Spleen (tissue), 11 donors: ENCODE measurements around the gene GAL3ST2. TPM values are rescaled to one million over a fixed set of nuclear protein-coding genes. Genes with fewer than 3 reads are reported as not detected.

Source experiments
- DNase-seq: peaks from one replicate; pipeline ENCODE4 v3.0.0-alpha.2; 2020
- H3K27ac ChIP-seq, 8 donors: fragments of 200-600 bp; sonication (generic) in 7 of 8; 1 replicate in 4 of 8; 2 replicates in 4 of 8; pipeline versions ENCODE4 v1.5.0 to v1.8.0; 2016 to 2021; ENCODE audit warnings: inconsistent platforms in 4 of 8, mild to moderate bottlenecking in 4 of 8, moderate library complexity in 1 of 8
- H3K27me3 ChIP-seq, 7 donors: fragments of 200-600 bp; sonication (generic) in 6 of 7; replicated peaks in 1 of 7; 1 replicate in 4 of 7; 2 replicates in 3 of 7; pipeline versions ENCODE4 v1.5.0 to v1.8.0; 2016 to 2021; ENCODE audit warnings: inconsistent platforms in 3 of 7, mild to moderate bottlenecking in 1 of 7
- H3K36me3 ChIP-seq, 6 donors: fragments of 200-600 bp; sonication (generic) in 5 of 6; 1 replicate in 4 of 6; 2 replicates in 2 of 6; pipeline versions ENCODE4 v1.5.0 to v1.8.0; 2016 to 2021; ENCODE audit warnings: inconsistent platforms in 2 of 6
- H3K4me1 ChIP-seq, 6 donors: fragments of 200-600 bp; sonication (generic) in 5 of 6; 1 replicate in 3 of 6; 2 replicates in 3 of 6; pipeline versions ENCODE4 v1.5.0 to v1.8.0; 2016 to 2021; ENCODE audit warnings: inconsistent platforms in 3 of 6
- H3K4me3 ChIP-seq, 8 donors: fragments of 200-600 bp; sonication (generic) in 7 of 8; 1 replicate in 4 of 8; 2 replicates in 4 of 8; pipeline versions ENCODE4 v1.5.0 to v1.8.0; 2016 to 2021; ENCODE audit warnings: inconsistent platforms in 4 of 8, mild to moderate bottlenecking in 4 of 8, moderate library complexity in 2 of 8
- H3K9me3 ChIP-seq, 8 donors: fragments of 200-600 bp; sonication (generic) in 7 of 8; 1 replicate in 4 of 8; 2 replicates in 4 of 8; pipeline versions ENCODE4 v1.5.0 to v1.8.0; 2016 to 2021; ENCODE audit warnings: inconsistent platforms in 4 of 8
- POLR2A ChIP-seq, 3 donors: fragments of 450-650 bp; IDR thresholded peaks; one replicate each; pipeline ENCODE4 v1.5.1; 2017; ENCODE audit warnings: antibody characterized with exemption in 3 of 3, mild to moderate bottlenecking in 1 of 3
- POLR2AphosphoS5 ChIP-seq, 3 donors: sonication (generic); formaldehyde crosslinking; IDR thresholded peaks; one replicate each; pipeline ENCODE4 v1.5.1; 2017; ENCODE audit warnings: antibody characterized with exemption in 3 of 3
- WGBS, 5 donors: extraction: QIAGEN DNeasy Blood & Tissue Kit in 3 of 5; methylation state at CpG; one replicate each; pipeline versions ENCODE4 v1.1.5 to v1.1.7; 2013 to 2018; 5-methylcytosine and 5-hydroxymethylcytosine counted together
- intact Hi-C: fragments of 100-400 bp; cut with DNase I; formaldehyde crosslinking; loops from one replicate; pipeline ENCODE4 v1.15.0; 2023; ENCODE audit warnings: low total_unique reads
- polyA plus RNA-seq, 3 donors: library from polyadenylated mRNA; stranded (reverse); fragments of 200-250 nt; gene quantifications; one replicate each; pipeline ENCODE4 v1.2.1, GENCODE V29; 2013
- total RNA-seq, 7 donors: library from RNA; depleted of rRNA in 3 of 7; stranded (reverse); fragments of >200 nt in 3 of 7; fragmentation: NEBNext Ultra II Directional in 4 of 7; extraction: Animal tissue kit (Norgen Biotek cat#: 25700) in 4 of 7; gene quantifications; one replicate each; pipeline versions ENCODE4 v1.1.0 to v1.2.1, GENCODE V29; 2016 to 2021
- TF ChIP-seq, protein P1 (sequence below), 11 experiments: fragments of 200-600 bp in 7 of 11; fragments of 450-650 bp in 4 of 11; sonication (generic) in 4 of 11; IDR thresholded peaks in 8 of 11; conservative IDR thresholded peaks in 3 of 11; 1 replicate in 7 of 11; 2 replicates in 4 of 11; pipeline versions ENCODE4 v1.4.0 to v1.8.0; 2016 to 2021; ENCODE audit warnings: antibody characterized with exemption in 11 of 11, inconsistent platforms in 4 of 11, mild to moderate bottlenecking in 1 of 11
- donor health status: healthy with polysubstance abuse.
- donor health status: DM: no; HTN: no; CAD: no; lungs with moderate emphysema.
- donor health status: DM: no; HTN: no; CAD: no.
- donor health status: Bipolar disorder and iron deficiency.
- donor health status: healthy.
- donor health status: DM: no; HTN: no; CAD: no.
- donor health status: DM: yes; HTN: yes; CAD: no.

GAL3ST2 gene
- total and polyA plus RNA-seq, 10 donors = 0.25 to 0.85 TPM; not detected in 8

DNA sequence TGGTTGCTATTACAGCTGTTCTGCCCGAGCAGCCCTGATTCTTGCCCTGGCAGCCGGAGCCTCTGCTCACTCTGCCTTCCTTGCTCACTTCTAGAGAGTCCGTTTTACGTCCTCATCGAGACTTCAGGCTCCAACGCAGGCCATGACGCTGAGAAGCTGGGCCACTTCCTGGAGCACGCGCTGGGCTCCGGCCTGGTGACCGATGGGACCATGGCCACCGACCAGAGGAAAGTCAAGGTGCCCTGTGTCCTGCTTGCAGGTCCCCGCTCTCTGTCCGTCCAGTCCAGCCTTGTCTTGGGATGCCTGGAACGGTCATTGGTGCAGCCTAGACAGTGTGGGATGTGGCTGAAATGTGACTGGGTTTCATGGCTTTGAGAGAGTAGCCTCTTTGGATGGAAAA, 25.5 kb upstream of the GAL3ST2 start:
- 90 to 98% (median 96%) methylated on average over 15 of the region's 15 CpGs for WGBS, 5 donors
- no peak overlapping the region for H3K27ac ChIP-seq
- TF ChIP-seq POLR2AphosphoS5 (IDR thresholded peaks at IDR 0.05) (peak in 1 of 3 donors; percentile 29), POLR2A (IDR thresholded peaks at IDR 0.05) (no peak)
- TF ChIP-seq, protein P1, sequence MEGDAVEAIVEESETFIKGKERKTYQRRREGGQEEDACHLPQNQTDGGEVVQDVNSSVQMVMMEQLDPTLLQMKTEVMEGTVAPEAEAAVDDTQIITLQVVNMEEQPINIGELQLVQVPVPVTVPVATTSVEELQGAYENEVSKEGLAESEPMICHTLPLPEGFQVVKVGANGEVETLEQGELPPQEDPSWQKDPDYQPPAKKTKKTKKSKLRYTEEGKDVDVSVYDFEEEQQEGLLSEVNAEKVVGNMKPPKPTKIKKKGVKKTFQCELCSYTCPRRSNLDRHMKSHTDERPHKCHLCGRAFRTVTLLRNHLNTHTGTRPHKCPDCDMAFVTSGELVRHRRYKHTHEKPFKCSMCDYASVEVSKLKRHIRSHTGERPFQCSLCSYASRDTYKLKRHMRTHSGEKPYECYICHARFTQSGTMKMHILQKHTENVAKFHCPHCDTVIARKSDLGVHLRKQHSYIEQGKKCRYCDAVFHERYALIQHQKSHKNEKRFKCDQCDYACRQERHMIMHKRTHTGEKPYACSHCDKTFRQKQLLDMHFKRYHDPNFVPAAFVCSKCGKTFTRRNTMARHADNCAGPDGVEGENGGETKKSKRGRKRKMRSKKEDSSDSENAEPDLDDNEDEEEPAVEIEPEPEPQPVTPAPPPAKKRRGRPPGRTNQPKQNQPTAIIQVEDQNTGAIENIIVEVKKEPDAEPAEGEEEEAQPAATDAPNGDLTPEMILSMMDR (IDR thresholded peaks at IDR 0.05 in 8 of 11, conservative IDR thresholded peaks at IDR 0.05 in 3 of 11) = no peak
- H3K36me3 ChIP-seq = peaks cover 0 to 97% (median 35%) of the 10 kb centered on the region in 6 donors
- peaks cover 0 to 5% (median 0%) of the 10 kb centered on the region in 8 donors for H3K9me3 ChIP-seq
- DNase-seq = no peak
- intact Hi-C loops = no loop called here
- no peak overlapping the region for H3K4me3 ChIP-seq
- peaks cover 0 to 7% (median 2%) of the 10 kb centered on the region in 6 donors for H3K4me1 ChIP-seq
- no peaks in the 10 kb centered on the region for H3K27me3 ChIP-seq

DNA sequence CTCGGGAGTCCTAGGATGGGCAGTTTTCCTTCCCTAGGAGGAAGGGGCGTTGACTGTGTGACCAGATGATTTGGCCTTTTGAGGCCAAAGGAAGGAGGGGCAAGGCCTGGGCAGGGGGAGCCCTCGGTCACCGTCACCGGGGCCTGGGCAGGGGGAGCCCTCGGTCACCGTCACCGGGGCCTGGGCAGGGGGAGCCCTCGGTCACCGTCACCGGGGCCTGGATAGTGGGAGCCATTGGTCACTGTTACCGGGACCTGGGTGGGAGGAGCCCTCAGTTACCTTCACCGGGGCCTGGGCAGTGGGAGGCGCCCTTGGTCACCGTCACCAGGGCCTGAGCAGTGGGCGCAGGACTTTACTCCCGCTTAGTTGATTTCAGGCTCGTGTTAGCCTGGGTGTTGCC, 24.8 kb upstream of the GAL3ST2 start:
- WGBS, 5 donors = 93 to 96% (median 94%) methylated on average over 13 to 18 of the region's 18 CpGs
- Histone ChIP-seq H3K36me3 (peaks cover 0 to 97% (median 38%) of the 10 kb centered on the region in 6 donors), H3K27me3 (no peaks in the 10 kb centered on the region), H3K27ac (no peak overlapping the region), H3K4me1 (peaks cover 0 to 7% (median 2%) of the 10 kb centered on the region in 6 donors), H3K9me3 (no peaks in the 10 kb centered on the region), H3K4me3 (no peak overlapping the region)
- intact Hi-C loops = no loop called here
- no peak for DNase-seq
- TF ChIP-seq POLR2A (IDR thresholded peaks at IDR 0.05) = no peak

DNA sequence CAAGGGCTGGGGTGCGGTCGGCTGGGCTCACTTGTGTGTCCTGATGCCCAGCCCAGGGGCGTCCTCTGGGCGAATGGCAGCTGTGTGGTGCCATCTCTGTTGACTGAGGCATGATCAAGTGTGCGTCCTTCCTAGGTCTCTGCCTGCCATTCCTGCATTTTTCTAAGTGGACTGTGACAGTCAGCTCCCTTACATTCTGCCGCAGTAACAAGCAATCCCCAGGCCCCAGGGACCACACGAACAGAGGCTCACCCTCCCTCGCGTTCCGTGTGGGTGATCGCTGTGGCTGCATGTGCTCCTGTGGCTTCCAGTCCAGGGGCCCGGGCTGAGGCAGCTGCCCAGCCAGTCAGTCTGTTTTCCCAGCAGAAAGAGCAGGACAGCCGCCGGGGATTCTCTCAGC, 24.4 kb upstream of the GAL3ST2 start:
- peaks cover 0 to 97% (median 41%) of the 10 kb centered on the region in 6 donors for H3K36me3 ChIP-seq
- intact Hi-C loops = no loop called here
- 95 to 98% (median 97%) methylated on average over 9 to 14 of the region's 14 CpGs for WGBS, 5 donors

DNA sequence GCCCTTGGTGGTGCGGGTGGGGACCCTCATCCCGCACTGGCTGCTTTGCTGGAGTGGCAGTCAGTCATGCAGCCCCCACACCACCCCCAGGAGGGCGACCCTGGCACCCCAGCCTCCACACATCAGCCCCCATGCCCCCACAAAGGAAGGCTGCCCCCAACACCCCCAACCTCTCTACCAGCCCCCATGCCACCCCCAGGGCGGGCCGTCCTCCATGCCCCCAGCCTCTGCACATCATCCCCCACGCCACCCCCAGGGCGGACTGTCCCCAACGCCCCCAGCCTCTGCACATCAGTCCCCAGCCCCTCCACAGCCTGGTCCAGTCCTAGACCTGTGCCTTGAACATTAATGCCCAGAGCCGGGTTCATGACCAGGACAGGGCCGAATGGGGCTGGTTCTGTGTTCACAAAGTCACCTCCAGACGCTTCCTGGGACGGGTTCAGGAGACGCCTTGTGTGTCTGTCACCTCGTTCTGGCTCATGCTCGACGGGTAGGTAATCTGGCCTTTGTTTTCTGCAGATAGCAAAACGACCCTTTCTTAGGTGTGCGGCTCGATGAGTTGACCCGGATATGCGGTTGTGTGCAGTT, 23.8 kb upstream of the GAL3ST2 start:
- no peak for DNase-seq
- whole genome bisulfite sequencing, 5 donors = 89 to 96% (median 95%) methylated on average over 15 to 21 of the region's 21 CpGs
- intact Hi-C loops = no loop called here
- H3K4me1 ChIP-seq = peaks cover 0 to 7% (median 2%) of the 10 kb centered on the region in 6 donors
- H3K27ac ChIP-seq = no peak overlapping the region
- H3K4me3 ChIP-seq = no peak overlapping the region
- TF ChIP-seq POLR2A (IDR thresholded peaks at IDR 0.05) (no peak), POLR2AphosphoS5 (IDR thresholded peaks at IDR 0.05) (no peak)
- TF ChIP-seq, protein P1 (IDR thresholded peaks at IDR 0.05 in 8 of 11, conservative IDR thresholded peaks at IDR 0.05 in 3 of 11) = no peak
- H3K36me3 ChIP-seq = peaks cover 0 to 98% (median 46%) of the 10 kb centered on the region in 6 donors
- no peaks in the 10 kb centered on the region for H3K9me3 ChIP-seq
- no peaks in the 10 kb centered on the region for H3K27me3 ChIP-seq

More for the DNA sequence above, 24.4 kb upstream of the GAL3ST2 start:
- H3K27me3 ChIP-seq = no peaks in the 10 kb centered on the region
- DNase-seq = no peak
- no peaks in the 10 kb centered on the region for H3K9me3 ChIP-seq
- H3K27ac ChIP-seq = no peak overlapping the region
- H3K4me3 ChIP-seq = no peak overlapping the region
- H3K4me1 ChIP-seq = peaks cover 0 to 7% (median 2%) of the 10 kb centered on the region in 6 donors
- TF ChIP-seq POLR2AphosphoS5 (IDR thresholded peaks at IDR 0.05) = peak in 1 of 3 donors; percentile 5
- no peak for TF ChIP-seq POLR2A (IDR thresholded peaks at IDR 0.05)

DNA sequence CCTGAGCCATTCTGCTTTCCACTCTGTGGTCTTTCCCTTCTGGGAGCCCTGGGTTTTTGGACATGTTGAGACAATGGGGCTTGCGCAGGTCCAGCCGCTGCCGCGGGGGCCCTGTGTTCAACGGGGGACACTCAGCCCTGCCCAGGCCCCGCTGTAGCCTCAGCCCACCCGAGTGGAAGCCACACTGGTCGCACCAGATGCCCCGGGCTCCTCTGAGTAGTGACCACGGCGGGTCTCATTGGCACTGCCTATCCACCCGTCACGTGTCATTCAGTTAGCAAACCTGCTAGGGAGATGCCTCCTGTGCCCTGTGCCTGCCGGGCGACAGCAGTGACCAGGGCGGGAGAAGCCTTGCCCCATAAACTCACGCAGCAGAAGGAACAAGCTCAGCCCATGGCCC, 23.1 kb upstream of the GAL3ST2 start:
- DNase-seq = no peak
- Histone ChIP-seq H3K27ac (no peak overlapping the region), H3K36me3 (peaks cover 0 to 100% (median 47%) of the 10 kb centered on the region in 6 donors)

More for the DNA sequence above, 23.1 kb upstream of the GAL3ST2 start:
- intact Hi-C loops = no loop called here
- Histone ChIP-seq H3K4me1 (peaks cover 0 to 7% (median 2%) of the 10 kb centered on the region in 6 donors), H3K4me3 (no peak overlapping the region), H3K27me3 (no peaks in the 10 kb centered on the region), H3K9me3 (no peaks in the 10 kb centered on the region)
- 96 to 99% (median 98%) methylated on average over 8 to 17 of the region's 17 CpGs for WGBS, 5 donors
- TF ChIP-seq POLR2AphosphoS5 (IDR thresholded peaks at IDR 0.05) (peak in 1 of 3 donors; percentile 34), POLR2A (IDR thresholded peaks at IDR 0.05) (no peak)
